Measurements from ENCODE around the gene AKR1B15.
"Not testable (repeated sequence)": the region's sequence is repeated elsewhere in the genome, so short reads cannot be mapped to it uniquely, and the experiment has no call there.

The AKR1B15 gene

GRCh38 chr7:134548877-134549276, at the start of gene AKR1B15:
Gene AKR1B15, plus strand, starts transcription at chr7:134549110. Its CDS starts 15,510 bp downstream, at chr7:134564620.
- DNase-seq (ENCODE audit: low read depth, low spot score): no peak

DNA sequence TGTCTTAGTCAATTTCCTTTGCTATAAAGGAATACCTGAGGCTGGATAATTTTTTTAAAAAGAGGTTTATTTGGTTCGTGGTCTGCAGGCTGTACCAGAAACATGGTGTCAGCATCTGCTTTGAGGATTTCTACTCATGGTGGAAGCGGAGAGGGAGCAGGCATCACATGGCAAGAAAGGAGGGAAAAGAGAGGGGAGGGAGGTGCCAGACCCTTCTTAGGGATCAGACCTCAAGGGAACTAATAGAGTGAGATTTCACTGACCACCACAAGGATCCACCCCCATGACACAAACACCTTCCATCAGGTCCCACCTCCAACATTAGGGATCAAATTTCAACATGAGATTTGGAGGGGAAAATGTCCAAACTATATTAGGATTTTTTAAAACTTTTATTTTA, 48.5 kb upstream of the AKR1B15 start:
- no peak for DNase-seq (ENCODE audit: low read depth, low spot score)

DNA sequence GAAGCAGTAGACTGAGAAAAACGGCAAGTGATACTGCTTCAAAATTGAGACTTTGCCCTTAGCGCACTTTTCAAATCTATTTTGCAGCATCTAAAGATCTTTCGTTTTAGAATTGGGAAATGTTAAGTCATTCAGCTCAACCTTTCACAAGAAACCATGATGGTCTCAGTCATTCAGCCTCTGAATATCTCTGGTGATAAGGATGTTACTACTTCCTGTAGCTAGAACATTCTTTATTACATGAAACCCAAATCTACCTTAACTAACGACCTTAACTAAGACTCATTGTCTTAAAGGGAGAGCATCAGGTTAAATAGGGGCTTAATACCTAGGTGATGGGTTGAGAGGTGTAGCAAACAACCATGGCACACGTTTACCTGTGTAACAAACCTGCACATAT, 47.9 kb upstream of the AKR1B15 start:
- DNase-seq (ENCODE audit: low read depth, low spot score): no peak

GRCh38 chr7:134502463-134503371, 46.2 kb upstream of the AKR1B15 start:
- no peak for DNase-seq (ENCODE audit: low read depth, low spot score)

GRCh38 chr7:134504660-134505164, 44.2 kb upstream of the AKR1B15 start:
- DNase-seq (ENCODE audit: low read depth, low spot score): no peak

DNA sequence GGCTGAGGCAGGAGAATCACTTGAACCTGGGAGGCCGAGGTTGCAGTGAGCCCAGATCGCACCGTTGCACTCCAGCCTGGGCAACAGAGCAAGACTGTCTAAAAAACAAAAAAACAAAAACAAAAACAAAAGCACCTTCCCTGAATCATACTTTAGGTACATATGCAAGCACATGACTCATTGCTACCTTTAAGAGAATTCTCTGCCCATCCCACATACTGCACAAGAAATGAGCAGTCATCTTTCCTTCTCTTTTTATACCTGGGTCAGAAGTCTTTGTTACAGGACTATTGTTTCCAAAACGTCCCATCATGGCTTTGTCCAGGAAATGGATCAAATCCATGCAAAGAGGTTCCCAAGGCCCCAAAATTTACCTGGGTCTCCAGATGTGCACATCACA, 43.1 kb upstream of the AKR1B15 start:
- no peak for DNase-seq (ENCODE audit: low read depth, low spot score)

- no peak for DNase-seq (ENCODE audit: low read depth, low spot score)
These were observed 39.9 kb upstream of the AKR1B15 start for GRCh38 chr7:134509010-134509409.

- no peak for DNase-seq (ENCODE audit: low read depth, low spot score)
These were observed 38.3 kb upstream of the AKR1B15 start for GRCh38 chr7:134510646-134511045.

DNA sequence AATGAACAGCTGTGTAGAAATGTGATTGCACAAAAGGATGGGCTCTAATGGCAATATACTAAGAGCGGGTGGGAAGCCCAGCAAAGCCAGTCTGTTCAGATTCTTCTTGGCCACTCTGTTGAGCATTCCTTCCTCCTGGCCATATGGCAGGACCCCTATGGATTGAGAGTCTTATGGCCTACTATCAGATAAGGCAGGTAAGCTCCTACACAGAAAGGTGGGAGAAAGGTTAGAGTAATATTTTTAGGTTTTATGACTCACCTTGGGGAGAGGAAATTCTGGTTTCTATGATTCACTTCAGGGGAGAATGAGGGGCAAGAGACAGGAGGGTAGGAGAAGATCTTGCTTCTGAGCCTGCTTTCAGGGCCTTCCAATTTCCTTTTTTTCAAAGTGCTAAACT, 36.6 kb upstream of the AKR1B15 start:
- no peak for DNase-seq (ENCODE audit: low read depth, low spot score)

DNA sequence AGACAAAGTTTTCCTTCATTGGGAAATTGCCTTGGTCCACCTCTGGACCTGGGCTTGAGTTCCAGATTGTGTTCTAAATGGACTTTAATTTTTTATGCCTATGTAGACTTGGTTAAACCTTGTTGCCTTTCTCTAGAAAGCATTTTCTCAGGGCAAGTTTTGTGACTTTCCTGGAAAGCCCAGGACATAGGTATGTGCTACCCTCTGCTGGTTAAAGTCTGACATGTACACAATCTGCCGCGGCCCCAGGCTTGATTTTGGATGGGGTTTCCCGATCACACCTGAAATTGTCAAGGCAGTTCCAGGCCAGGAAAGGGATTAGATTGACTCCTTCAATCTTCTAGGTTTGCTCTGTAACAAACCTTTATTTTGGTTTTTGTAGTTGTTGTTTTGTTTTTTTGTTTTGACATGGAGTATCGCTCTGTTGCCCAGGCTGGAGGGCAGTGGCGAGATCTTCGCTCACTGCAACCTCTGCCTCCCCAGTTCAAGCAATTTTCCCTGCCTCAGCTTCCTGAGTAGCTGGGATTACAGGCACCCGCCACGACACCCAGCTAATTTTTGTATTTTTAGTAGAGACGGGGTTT, 35.6 kb upstream of the AKR1B15 start:
- DNase-seq (ENCODE audit: low read depth, low spot score): peak; percentile 72

- no peak for DNase-seq (ENCODE audit: low read depth, low spot score)
These were observed 34.8 kb upstream of the AKR1B15 start for GRCh38 chr7:134514106-134514505.

DNA sequence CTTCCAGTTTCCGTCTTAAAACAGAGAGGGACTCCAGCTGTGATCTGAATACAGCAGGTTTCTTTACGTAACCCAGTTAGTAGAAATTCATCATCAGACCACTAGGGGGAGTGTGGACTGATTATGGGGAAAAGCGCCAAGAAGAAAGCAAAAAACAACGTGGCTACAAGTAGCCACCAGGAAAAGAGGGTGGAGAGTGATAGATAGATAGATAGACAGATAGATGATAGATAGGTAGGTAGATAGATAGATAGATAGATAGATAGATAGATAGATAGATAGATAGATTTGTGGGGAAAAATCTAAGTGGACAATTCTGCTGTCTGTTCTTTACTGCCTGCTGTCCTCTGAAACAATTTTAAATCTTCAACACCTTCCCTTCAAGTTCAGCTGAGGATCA, 34.2 kb upstream of the AKR1B15 start:
- DNase-seq (ENCODE audit: low read depth, low spot score): peak; percentile 85

GRCh38 chr7:134515569-134516468, 33.1 kb upstream of the AKR1B15 start:
- peak; percentile 79 for DNase-seq (ENCODE audit: low read depth, low spot score)

DNA sequence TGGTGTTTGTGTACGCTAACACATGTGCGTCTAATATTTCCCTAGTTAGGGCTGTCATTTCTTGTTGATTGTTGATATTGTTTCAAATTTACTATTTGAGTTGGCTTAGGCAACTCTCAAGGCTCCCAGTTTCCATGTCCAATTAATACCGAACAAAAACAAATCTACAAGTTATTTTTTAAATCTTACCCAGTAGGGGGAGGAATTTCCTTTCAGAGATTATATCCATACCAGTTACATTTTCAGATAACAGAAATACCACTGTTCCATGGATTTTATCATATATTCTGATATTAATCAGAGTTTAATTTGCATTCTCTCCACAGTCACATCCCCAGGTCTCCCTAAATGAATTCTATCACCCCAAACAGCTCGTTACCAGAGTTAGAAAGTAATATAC, 28.8 kb upstream of the AKR1B15 start:
- DNase-seq (ENCODE audit: low read depth, low spot score): no peak

GRCh38 chr7:134522601-134523000, 26.3 kb upstream of the AKR1B15 start:
- DNase-seq (ENCODE audit: low read depth, low spot score): no peak

GRCh38 chr7:134525449-134525848, 23.5 kb upstream of the AKR1B15 start:
- DNase-seq (ENCODE audit: low read depth, low spot score): not testable (repeated sequence)

DNA sequence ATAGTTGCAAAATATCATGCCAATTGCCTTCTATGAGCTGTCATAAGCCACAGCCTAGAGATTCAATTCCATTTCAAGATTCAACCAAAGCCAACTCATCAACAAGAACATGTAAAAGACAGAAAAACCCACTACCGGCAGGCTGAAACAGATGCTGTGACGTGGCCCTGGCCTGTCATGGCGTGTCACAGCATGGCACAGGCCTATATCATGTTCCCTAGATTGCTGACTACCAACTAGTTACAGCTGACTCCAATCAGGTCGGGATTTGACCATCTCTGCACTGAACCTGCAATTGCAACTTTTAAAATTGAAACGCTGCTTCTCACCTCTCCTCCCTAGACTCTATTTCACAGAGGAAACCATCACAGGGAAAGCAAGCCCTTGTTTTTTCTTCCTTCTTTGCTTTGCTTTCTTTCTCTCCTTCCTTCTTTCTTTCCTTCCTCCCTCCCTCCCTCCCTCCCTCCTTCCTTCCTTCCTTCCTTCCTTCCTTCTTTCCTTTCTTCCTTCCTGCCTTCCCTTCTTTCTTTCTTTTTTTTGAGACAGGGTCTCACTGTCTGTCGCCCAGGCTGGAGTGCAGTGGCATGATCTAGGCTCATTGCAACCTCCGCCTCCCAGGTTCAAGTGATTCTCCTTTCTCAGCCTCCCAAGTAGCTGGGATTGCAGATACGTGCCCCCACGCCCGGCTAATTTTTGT, 22.2 kb upstream of the AKR1B15 start:
- DNase-seq (ENCODE audit: low read depth, low spot score): not testable (repeated sequence)

- peak; percentile 69 for DNase-seq (ENCODE audit: low read depth, low spot score)
These were observed 20.9 kb upstream of the AKR1B15 start for GRCh38 chr7:134527979-134528371.

- DNase-seq (ENCODE audit: low read depth, low spot score): no peak
These were observed 20.2 kb upstream of the AKR1B15 start for GRCh38 chr7:134528749-134529148.

DNA sequence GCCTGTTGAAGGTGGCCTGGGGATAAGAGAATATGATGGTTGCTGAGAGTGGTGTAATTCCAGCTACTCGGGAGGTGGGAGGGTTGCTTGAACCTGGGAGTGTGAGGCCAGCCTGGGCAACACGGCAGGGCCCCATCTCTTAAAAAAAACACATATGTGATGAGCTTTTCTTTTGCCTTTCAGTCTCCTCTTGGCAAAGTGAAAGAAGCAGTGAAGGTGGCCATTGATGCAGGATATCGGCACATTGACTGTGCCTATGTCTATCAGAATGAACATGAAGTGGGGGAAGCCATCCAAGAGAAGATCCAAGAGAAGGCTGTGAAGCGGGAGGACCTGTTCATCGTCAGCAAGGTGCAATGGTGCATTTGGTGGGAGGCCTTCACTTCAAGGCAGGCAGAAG, 18.4 kb upstream of the AKR1B15 start:
- no peak for DNase-seq (ENCODE audit: low read depth, low spot score)
